Measurements from ENCODE around the gene JAK1.

- no peak for TF ChIP-seq CTCF (IDR thresholded peaks at IDR 0.05)
- TF ChIP-seq POLR2A (IDR thresholded peaks at IDR 0.05): no peak
Observed at GRCh38 chr1:64942675-64943074, 23.7 kb downstream of the JAK1 start.
